ENCODE measurements around the gene LHFPL2. TPM values are rescaled to one million over a fixed set of nuclear protein-coding genes. Genes with fewer than 3 reads are reported as not detected.

Gene LHFPL2
- total RNA-seq, 2 donors from 2014 or later = 13.7 to 40.4 TPM

GRCh38 chr5:78501411-78502352 is 146.9 kb downstream of the LHFPL2 start:
- intact Hi-C loops (cut with DNase I) = no loop called here
- Histone ChIP-seq H3K27me3 (replicated peaks; ENCODE audit: insufficient read depth) (no peaks in the 10 kb centered on the region), H3K36me3 (no peaks in the 10 kb centered on the region), H3K27ac (no peak overlapping the region), H3K4me3 (no peak overlapping the region), H3K4me1 (replicated peaks) (no peaks in the 10 kb centered on the region), H3K9me3 (no peaks in the 10 kb centered on the region)
- TF ChIP-seq POLR2AphosphoS5 (IDR thresholded peaks at IDR 0.05) (no peak), POLR2A (IDR thresholded peaks at IDR 0.05) (no peak)
- TF ChIP-seq, protein P1, sequence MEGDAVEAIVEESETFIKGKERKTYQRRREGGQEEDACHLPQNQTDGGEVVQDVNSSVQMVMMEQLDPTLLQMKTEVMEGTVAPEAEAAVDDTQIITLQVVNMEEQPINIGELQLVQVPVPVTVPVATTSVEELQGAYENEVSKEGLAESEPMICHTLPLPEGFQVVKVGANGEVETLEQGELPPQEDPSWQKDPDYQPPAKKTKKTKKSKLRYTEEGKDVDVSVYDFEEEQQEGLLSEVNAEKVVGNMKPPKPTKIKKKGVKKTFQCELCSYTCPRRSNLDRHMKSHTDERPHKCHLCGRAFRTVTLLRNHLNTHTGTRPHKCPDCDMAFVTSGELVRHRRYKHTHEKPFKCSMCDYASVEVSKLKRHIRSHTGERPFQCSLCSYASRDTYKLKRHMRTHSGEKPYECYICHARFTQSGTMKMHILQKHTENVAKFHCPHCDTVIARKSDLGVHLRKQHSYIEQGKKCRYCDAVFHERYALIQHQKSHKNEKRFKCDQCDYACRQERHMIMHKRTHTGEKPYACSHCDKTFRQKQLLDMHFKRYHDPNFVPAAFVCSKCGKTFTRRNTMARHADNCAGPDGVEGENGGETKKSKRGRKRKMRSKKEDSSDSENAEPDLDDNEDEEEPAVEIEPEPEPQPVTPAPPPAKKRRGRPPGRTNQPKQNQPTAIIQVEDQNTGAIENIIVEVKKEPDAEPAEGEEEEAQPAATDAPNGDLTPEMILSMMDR (IDR thresholded peaks at IDR 0.05) = no peak
- DNase-seq (ENCODE audit: low spot score) = no peak
- WGBS = 51% methylated on average over 9 of the region's 9 CpGs

DNA sequence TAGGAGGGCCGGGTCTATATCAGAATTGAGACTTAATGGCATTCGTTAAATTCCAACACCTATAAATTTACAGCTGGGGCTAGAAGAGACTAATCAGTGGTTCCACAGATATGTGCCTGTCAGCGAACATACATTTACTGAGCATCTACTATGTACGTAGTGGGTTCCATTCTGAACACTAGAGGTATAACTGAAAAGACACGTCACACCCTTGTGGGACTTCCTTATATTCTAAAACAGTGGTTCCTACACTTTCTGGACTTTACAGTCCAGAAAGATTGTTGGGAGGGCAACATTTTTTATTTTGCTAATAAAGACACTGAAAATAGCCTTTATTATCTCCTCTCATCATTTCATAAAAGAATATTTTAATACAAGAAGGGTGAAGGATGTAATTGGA is 147.7 kb downstream of the LHFPL2 start:
- H3K4me1 ChIP-seq (replicated peaks) = no peaks in the 10 kb centered on the region
- H3K27ac ChIP-seq = no peak overlapping the region
- TF ChIP-seq POLR2A (IDR thresholded peaks at IDR 0.05) (no peak), POLR2AphosphoS5 (IDR thresholded peaks at IDR 0.05) (no peak)
- TF ChIP-seq, protein P1 (IDR thresholded peaks at IDR 0.05) = no peak
- no peaks in the 10 kb centered on the region for H3K9me3 ChIP-seq
- DNase-seq (ENCODE audit: low spot score) = no peak
- intact Hi-C loops (cut with DNase I) = no loop called here
- no peak overlapping the region for H3K4me3 ChIP-seq
- WGBS = 89% methylated on average over 5 of the region's 5 CpGs
- H3K36me3 ChIP-seq = no peaks in the 10 kb centered on the region
- H3K27me3 ChIP-seq (replicated peaks; ENCODE audit: insufficient read depth) = no peaks in the 10 kb centered on the region

- Histone ChIP-seq H3K27me3 (replicated peaks; ENCODE audit: insufficient read depth) (no peaks in the 10 kb centered on the region), H3K4me3 (no peak overlapping the region), H3K9me3 (no peaks in the 10 kb centered on the region), H3K36me3 (no peaks in the 10 kb centered on the region), H3K27ac (no peak overlapping the region), H3K4me1 (replicated peaks) (no peaks in the 10 kb centered on the region)
- no peak for DNase-seq (ENCODE audit: low spot score)
- no peak for TF ChIP-seq POLR2AphosphoS5 (IDR thresholded peaks at IDR 0.05)
- TF ChIP-seq POLR2A (IDR thresholded peaks at IDR 0.05) = no peak
- TF ChIP-seq, protein P1 (IDR thresholded peaks at IDR 0.05) = no peak
- WGBS = 89% methylated on average over 2 of the region's 2 CpGs
- intact Hi-C loops (cut with DNase I) = no loop called here
These were observed 148.5 kb downstream of the LHFPL2 start for GRCh38 chr5:78500028-78500427.

DNA sequence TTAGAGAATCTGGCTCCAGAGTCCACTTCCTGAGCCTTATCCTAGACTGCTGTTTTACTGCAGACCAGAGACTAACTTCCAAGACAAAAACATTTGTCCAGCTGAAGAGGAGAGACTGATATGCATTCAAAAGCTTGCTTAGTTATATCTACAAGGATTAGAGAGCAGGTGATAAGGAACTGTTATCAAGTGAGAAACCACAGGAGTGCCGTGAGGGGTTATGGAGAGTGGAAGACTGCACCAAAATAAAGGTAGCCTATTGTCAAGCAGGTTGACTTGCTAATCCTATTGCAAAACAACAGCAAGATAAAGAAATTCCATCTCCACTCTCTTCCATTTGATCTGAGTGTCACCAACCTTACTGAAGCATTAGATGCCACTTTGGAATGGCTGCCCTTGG is 149.1 kb downstream of the LHFPL2 start:
- H3K9me3 ChIP-seq = no peaks in the 10 kb centered on the region
- no peaks in the 10 kb centered on the region for H3K27me3 ChIP-seq (replicated peaks; ENCODE audit: insufficient read depth)
- TF ChIP-seq POLR2A (IDR thresholded peaks at IDR 0.05) (no peak), POLR2AphosphoS5 (IDR thresholded peaks at IDR 0.05) (no peak)
- TF ChIP-seq, protein P1 (IDR thresholded peaks at IDR 0.05) = no peak
- H3K4me1 ChIP-seq (replicated peaks) = no peaks in the 10 kb centered on the region
- 100% methylated on average over 1 of the region's 1 CpG for WGBS
- H3K27ac ChIP-seq = no peak overlapping the region
- no peaks in the 10 kb centered on the region for H3K36me3 ChIP-seq
- DNase-seq (ENCODE audit: low spot score) = no peak
- intact Hi-C loops (cut with DNase I) = no loop called here
- no peak overlapping the region for H3K4me3 ChIP-seq

All from prostate gland (tissue), 2 donors.